ENCODE data around the gene EYS.

EYS gene

GRCh38 chr6:65157025-65157424 lies 550.0 kb downstream of the EYS start:
- Histone ChIP-seq H3K4me1 (ENCODE audit: control insufficient read depth, insufficient read depth, low read length) (no peaks in the 10 kb centered on the region), H3K36me3 (ENCODE audit: control insufficient read depth, insufficient read depth, low read length) (no peaks in the 10 kb centered on the region), H3K4me3 (ENCODE audit: low read depth, low read length) (no peak overlapping the region), H3K27me3 (ENCODE audit: control insufficient read depth, insufficient read depth, low read length) (no peaks in the 10 kb centered on the region), H3K9ac (ENCODE audit: low read length) (no peak overlapping the region), H3K27ac (ENCODE audit: low read depth, low read length) (no peak overlapping the region), H3K9me3 (ENCODE audit: control insufficient read depth, insufficient read depth, low read depth, low read length) (no peaks in the 10 kb centered on the region)

- Histone ChIP-seq H3K4me3 (ENCODE audit: low read depth, low read length) (no peak overlapping the region), H3K9ac (ENCODE audit: low read length) (no peak overlapping the region), H3K27me3 (ENCODE audit: control insufficient read depth, insufficient read depth, low read length) (no peaks in the 10 kb centered on the region), H3K36me3 (ENCODE audit: control insufficient read depth, insufficient read depth, low read length) (no peaks in the 10 kb centered on the region), H3K9me3 (ENCODE audit: control insufficient read depth, insufficient read depth, low read depth, low read length) (no peaks in the 10 kb centered on the region), H3K4me1 (ENCODE audit: control insufficient read depth, insufficient read depth, low read length) (no peaks in the 10 kb centered on the region), H3K27ac (ENCODE audit: low read depth, low read length) (no peak overlapping the region)
These were observed 551.9 kb downstream of the EYS start for GRCh38 chr6:65155083-65155482.

- no peaks in the 10 kb centered on the region for H3K27me3 ChIP-seq (ENCODE audit: control insufficient read depth, insufficient read depth, low read length)
- no peak overlapping the region for H3K27ac ChIP-seq (ENCODE audit: low read depth, low read length)
- H3K9me3 ChIP-seq (ENCODE audit: control insufficient read depth, insufficient read depth, low read depth, low read length) = peaks cover 20% of the 10 kb centered on the region
- no peaks in the 10 kb centered on the region for H3K4me1 ChIP-seq (ENCODE audit: control insufficient read depth, insufficient read depth, low read length)
- no peaks in the 10 kb centered on the region for H3K36me3 ChIP-seq (ENCODE audit: control insufficient read depth, insufficient read depth, low read length)
- H3K9ac ChIP-seq (ENCODE audit: low read length) = no peak overlapping the region
- no peak overlapping the region for H3K4me3 ChIP-seq (ENCODE audit: low read depth, low read length)
These were observed 557.2 kb downstream of the EYS start for GRCh38 chr6:65149841-65150240.

GRCh38 chr6:65148839-65149238 lies 558.2 kb downstream of the EYS start:
- Histone ChIP-seq H3K4me3 (ENCODE audit: low read depth, low read length) (no peak overlapping the region), H3K27me3 (ENCODE audit: control insufficient read depth, insufficient read depth, low read length) (no peaks in the 10 kb centered on the region), H3K4me1 (ENCODE audit: control insufficient read depth, insufficient read depth, low read length) (no peaks in the 10 kb centered on the region), H3K9ac (ENCODE audit: low read length) (no peak overlapping the region), H3K27ac (ENCODE audit: low read depth, low read length) (no peak overlapping the region), H3K9me3 (ENCODE audit: control insufficient read depth, insufficient read depth, low read depth, low read length) (peaks cover 20% of the 10 kb centered on the region), H3K36me3 (ENCODE audit: control insufficient read depth, insufficient read depth, low read length) (no peaks in the 10 kb centered on the region)

GRCh38 chr6:65135567-65135966 lies 571.5 kb downstream of the EYS start:
- no peak overlapping the region for H3K4me3 ChIP-seq (ENCODE audit: low read depth, low read length)
- no peaks in the 10 kb centered on the region for H3K27me3 ChIP-seq (ENCODE audit: control insufficient read depth, insufficient read depth, low read length)
- no peaks in the 10 kb centered on the region for H3K36me3 ChIP-seq (ENCODE audit: control insufficient read depth, insufficient read depth, low read length)
- H3K4me1 ChIP-seq (ENCODE audit: control insufficient read depth, insufficient read depth, low read length) = no peaks in the 10 kb centered on the region
- no peak overlapping the region for H3K9ac ChIP-seq (ENCODE audit: low read length)
- no peaks in the 10 kb centered on the region for H3K9me3 ChIP-seq (ENCODE audit: control insufficient read depth, insufficient read depth, low read depth, low read length)
- no peak overlapping the region for H3K27ac ChIP-seq (ENCODE audit: low read depth, low read length)

- no peaks in the 10 kb centered on the region for H3K36me3 ChIP-seq (ENCODE audit: control insufficient read depth, insufficient read depth, low read length)
These were observed 580.4 kb downstream of the EYS start for GRCh38 chr6:65126667-65127066.

GRCh38 chr6:65123521-65123920 lies 583.5 kb downstream of the EYS start:
- no peaks in the 10 kb centered on the region for H3K4me1 ChIP-seq (ENCODE audit: control insufficient read depth, insufficient read depth, low read length)
- H3K36me3 ChIP-seq (ENCODE audit: control insufficient read depth, insufficient read depth, low read length) = no peaks in the 10 kb centered on the region
- H3K27ac ChIP-seq (ENCODE audit: low read depth, low read length) = no peak overlapping the region
- H3K9ac ChIP-seq (ENCODE audit: low read length) = no peak overlapping the region
- no peak overlapping the region for H3K4me3 ChIP-seq (ENCODE audit: low read depth, low read length)
- H3K9me3 ChIP-seq (ENCODE audit: control insufficient read depth, insufficient read depth, low read depth, low read length) = no peaks in the 10 kb centered on the region
- no peaks in the 10 kb centered on the region for H3K27me3 ChIP-seq (ENCODE audit: control insufficient read depth, insufficient read depth, low read length)

More at GRCh38 chr6:65126667-65127066, 580.4 kb downstream of the EYS start:
- Histone ChIP-seq H3K9me3 (ENCODE audit: control insufficient read depth, insufficient read depth, low read depth, low read length) (no peaks in the 10 kb centered on the region), H3K27ac (ENCODE audit: low read depth, low read length) (no peak overlapping the region), H3K4me1 (ENCODE audit: control insufficient read depth, insufficient read depth, low read length) (no peaks in the 10 kb centered on the region), H3K4me3 (ENCODE audit: low read depth, low read length) (no peak overlapping the region), H3K9ac (ENCODE audit: low read length) (no peak overlapping the region), H3K27me3 (ENCODE audit: control insufficient read depth, insufficient read depth, low read length) (no peaks in the 10 kb centered on the region)

GRCh38 chr6:65117817-65118409 lies 589.1 kb downstream of the EYS start:
- Histone ChIP-seq H3K27ac (ENCODE audit: low read depth, low read length) (no peak overlapping the region), H3K36me3 (ENCODE audit: control insufficient read depth, insufficient read depth, low read length) (no peaks in the 10 kb centered on the region), H3K4me1 (ENCODE audit: control insufficient read depth, insufficient read depth, low read length) (no peaks in the 10 kb centered on the region), H3K4me3 (ENCODE audit: low read depth, low read length) (no peak overlapping the region), H3K9me3 (ENCODE audit: control insufficient read depth, insufficient read depth, low read depth, low read length) (no peaks in the 10 kb centered on the region), H3K27me3 (ENCODE audit: control insufficient read depth, insufficient read depth, low read length) (no peaks in the 10 kb centered on the region), H3K9ac (ENCODE audit: low read length) (no peak overlapping the region)

GRCh38 chr6:65116326-65116725 lies 590.7 kb downstream of the EYS start:
- Histone ChIP-seq H3K4me3 (ENCODE audit: low read depth, low read length) (no peak overlapping the region), H3K27me3 (ENCODE audit: control insufficient read depth, insufficient read depth, low read length) (no peaks in the 10 kb centered on the region), H3K4me1 (ENCODE audit: control insufficient read depth, insufficient read depth, low read length) (no peaks in the 10 kb centered on the region), H3K27ac (ENCODE audit: low read depth, low read length) (no peak overlapping the region), H3K9ac (ENCODE audit: low read length) (no peak overlapping the region), H3K9me3 (ENCODE audit: control insufficient read depth, insufficient read depth, low read depth, low read length) (no peaks in the 10 kb centered on the region), H3K36me3 (ENCODE audit: control insufficient read depth, insufficient read depth, low read length) (no peaks in the 10 kb centered on the region)

GRCh38 chr6:65113581-65113980 lies 593.4 kb downstream of the EYS start:
- Histone ChIP-seq H3K27me3 (ENCODE audit: control insufficient read depth, insufficient read depth, low read length) (no peaks in the 10 kb centered on the region), H3K27ac (ENCODE audit: low read depth, low read length) (no peak overlapping the region), H3K36me3 (ENCODE audit: control insufficient read depth, insufficient read depth, low read length) (no peaks in the 10 kb centered on the region), H3K9ac (ENCODE audit: low read length) (no peak overlapping the region), H3K9me3 (ENCODE audit: control insufficient read depth, insufficient read depth, low read depth, low read length) (no peaks in the 10 kb centered on the region), H3K4me1 (ENCODE audit: control insufficient read depth, insufficient read depth, low read length) (no peaks in the 10 kb centered on the region), H3K4me3 (ENCODE audit: low read depth, low read length) (no peak overlapping the region)

- Histone ChIP-seq H3K27me3 (ENCODE audit: control insufficient read depth, insufficient read depth, low read length) (no peaks in the 10 kb centered on the region), H3K9me3 (ENCODE audit: control insufficient read depth, insufficient read depth, low read depth, low read length) (no peaks in the 10 kb centered on the region), H3K4me3 (ENCODE audit: low read depth, low read length) (no peak overlapping the region), H3K36me3 (ENCODE audit: control insufficient read depth, insufficient read depth, low read length) (no peaks in the 10 kb centered on the region), H3K27ac (ENCODE audit: low read depth, low read length) (no peak overlapping the region), H3K4me1 (ENCODE audit: control insufficient read depth, insufficient read depth, low read length) (no peaks in the 10 kb centered on the region), H3K9ac (ENCODE audit: low read length) (no peak overlapping the region)
These were observed 594.6 kb downstream of the EYS start for GRCh38 chr6:65112435-65112834.

GRCh38 chr6:65110031-65110430 lies 597.0 kb downstream of the EYS start:
- no peak overlapping the region for H3K4me3 ChIP-seq (ENCODE audit: low read depth, low read length)
- no peaks in the 10 kb centered on the region for H3K27me3 ChIP-seq (ENCODE audit: control insufficient read depth, insufficient read depth, low read length)
- no peak overlapping the region for H3K27ac ChIP-seq (ENCODE audit: low read depth, low read length)
- no peaks in the 10 kb centered on the region for H3K36me3 ChIP-seq (ENCODE audit: control insufficient read depth, insufficient read depth, low read length)
- no peak overlapping the region for H3K9ac ChIP-seq (ENCODE audit: low read length)
- H3K4me1 ChIP-seq (ENCODE audit: control insufficient read depth, insufficient read depth, low read length) = no peaks in the 10 kb centered on the region
- no peaks in the 10 kb centered on the region for H3K9me3 ChIP-seq (ENCODE audit: control insufficient read depth, insufficient read depth, low read depth, low read length)
